PC-3 (cell line): ENCODE data around the gene PTPRE. TPM values are rescaled to one million over a fixed set of nuclear protein-coding genes. Genes with fewer than 3 reads are reported as not detected.

Experiments used
- ATAC-seq: fragments of 200-7000 bp; cut with Tn5 transposase; 2 replicates; pipeline ENCODE4 v1.9.1; 2020; ENCODE audit warnings: mild to moderate bottlenecking, moderate library complexity
- BruUV-seq: library from RNA; stranded (reverse); fragments of 400-500 nt; replicated peaks from 2 replicates; lab custom pipeline; 2021; lab: Mats Ljungman, UMichigan
- CTCF ChIA-PET: fragments of 300-600 bp; sonication (Branson Sonifier 250); formaldehyde crosslinking; loops from one replicate; lab custom pipeline; 2022; ENCODE audit warnings: antibody characterized with exemption; lab: Charles Lee
- POLR2A ChIA-PET: fragments of 300-600 bp; sonication (Branson Sonifier 250); formaldehyde crosslinking; loops from one replicate; lab custom pipeline; 2022; ENCODE audit warnings: antibody characterized with exemption; ENCODE audit not compliant: unreplicated experiment; lab: Charles Lee
- DNase-seq: peaks from one replicate; pipeline ENCODE4 v3.0.0-alpha.2; 2015
- H2AFZ ChIP-seq: fragments of 300-600 bp; sonication (generic); 2 replicates; pipeline ENCODE4 v1.6.0; 2016; ENCODE audit warnings: antibody characterized with exemption, low read length
- H3F3A ChIP-seq: fragments of 300-600 bp; sonication (generic); one replicate; pipeline ENCODE4 v1.6.0; 2017; ENCODE audit warnings: antibody characterized with exemption, low read length, control low read depth, mild to moderate bottlenecking; ENCODE audit not compliant: unreplicated experiment
- H3K27ac ChIP-seq: fragments of 300-600 bp; sonication (generic); 2 replicates; pipeline ENCODE4 v1.5.1; 2016; ENCODE audit warnings: mild to moderate bottlenecking, low read length
- H3K27me3 ChIP-seq: fragments of 300-600 bp; sonication (generic); 2 replicates; pipeline ENCODE4 v1.6.1; 2016; ENCODE audit warnings: low read length, mixed read lengths
- H3K36me3 ChIP-seq: fragments of 300-600 bp; sonication (generic); 2 replicates; pipeline ENCODE4 v1.6.1; 2016; ENCODE audit warnings: low read depth, mixed run types, low read length, mixed read lengths
- H3K4me1 ChIP-seq: fragments of 300-600 bp; sonication (generic); 2 replicates; pipeline ENCODE4 v1.5.1; 2016; ENCODE audit warnings: low read length; ENCODE audit not compliant: insufficient read depth
- H3K4me2 ChIP-seq: fragments of 300-600 bp; sonication (generic); 2 replicates; pipeline ENCODE4 v1.6.0; 2016; ENCODE audit warnings: low read length
- H3K4me3 ChIP-seq: fragments of 300-600 bp; sonication (generic); 2 replicates; pipeline ENCODE4 v1.5.1; 2016; ENCODE audit warnings: mild to moderate bottlenecking, low read length, mixed read lengths
- H3K79me2 ChIP-seq: fragments of 300-600 bp; sonication (generic); 2 replicates; pipeline ENCODE4 v1.6.1; 2017; ENCODE audit warnings: low read length, mixed read lengths
- H3K9ac ChIP-seq: fragments of 300-600 bp; sonication (generic); 2 replicates; pipeline ENCODE4 v1.6.0; 2016; ENCODE audit warnings: mild to moderate bottlenecking, low read length
- H3K9me2 ChIP-seq: fragments of 300-600 bp; sonication (generic); replicated peaks from 2 replicates; pipeline ENCODE4 v1.6.1; 2016; ENCODE audit warnings: mixed run types, low read length, mixed read lengths
- H3K9me3 ChIP-seq: fragments of 300-600 bp; sonication (generic); 2 replicates; pipeline ENCODE4 v1.6.1; 2016; ENCODE audit warnings: low read length, mixed read lengths
- H4K20me1 ChIP-seq: fragments of 300-600 bp; sonication (generic); 2 replicates; pipeline ENCODE4 v1.6.1; 2016; ENCODE audit warnings: low read length, mixed read lengths
- EZH2 ChIP-seq: fragments of 300-600 bp; sonication (generic); IDR thresholded peaks from one replicate; pipeline ENCODE4 v1.6.1; 2017; ENCODE audit warnings: antibody characterized with exemption, mild to moderate bottlenecking, low read length; ENCODE audit not compliant: unreplicated experiment
- EZH2phosphoT487 ChIP-seq: fragments of 300-600 bp; sonication (generic); IDR thresholded peaks from 2 replicates; pipeline ENCODE4 v1.6.1; 2018; ENCODE audit warnings: mild to moderate bottlenecking, antibody characterized with exemption, low read length, borderline replicate concordance
- intact Hi-C: fragments of 100-400 bp; cut with micrococcal nuclease; formaldehyde crosslinking; loops from 2 replicates; pipeline ENCODE4 v1.9.0; 2023
- total RNA-seq: library from RNA; depleted of rRNA; stranded (reverse); fragments of >200 nt; gene quantifications from 2 replicates; pipeline ENCODE4 v1.2.3, GENCODE V29; 2014
- TF ChIP-seq, protein P1 (sequence below): fragments of 300-600 bp; sonication (generic); conservative IDR thresholded peaks from 2 replicates; pipeline ENCODE4 v1.5.1; 2017; ENCODE audit warnings: antibody characterized with exemption, low read depth, mild to moderate bottlenecking, low read length

PTPRE gene
- total RNA-seq, 1 experiment from 2014 or later, result 3.1 TPM

DNA sequence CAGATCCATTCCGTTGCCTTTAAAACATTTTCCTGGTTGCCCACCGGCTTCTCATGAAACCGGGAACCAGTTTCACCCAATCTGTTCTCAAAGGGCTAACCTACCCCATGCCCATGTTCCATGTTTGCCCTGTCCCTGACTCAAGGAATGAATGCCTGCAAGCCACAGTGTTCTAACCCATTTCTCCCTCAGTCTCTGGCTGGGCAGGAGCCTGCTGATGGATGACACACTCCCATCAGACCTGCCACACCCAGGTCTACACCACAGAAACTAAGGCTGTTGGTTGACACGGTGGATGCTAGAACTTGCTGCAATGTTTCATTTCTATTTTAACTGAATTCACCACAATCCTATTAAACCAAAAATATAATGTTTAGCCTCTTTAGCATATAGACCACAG, 29.8 kb upstream of the PTPRE start:
- H3K9me2 ChIP-seq, result no peaks in the 10 kb centered on the region

DNA sequence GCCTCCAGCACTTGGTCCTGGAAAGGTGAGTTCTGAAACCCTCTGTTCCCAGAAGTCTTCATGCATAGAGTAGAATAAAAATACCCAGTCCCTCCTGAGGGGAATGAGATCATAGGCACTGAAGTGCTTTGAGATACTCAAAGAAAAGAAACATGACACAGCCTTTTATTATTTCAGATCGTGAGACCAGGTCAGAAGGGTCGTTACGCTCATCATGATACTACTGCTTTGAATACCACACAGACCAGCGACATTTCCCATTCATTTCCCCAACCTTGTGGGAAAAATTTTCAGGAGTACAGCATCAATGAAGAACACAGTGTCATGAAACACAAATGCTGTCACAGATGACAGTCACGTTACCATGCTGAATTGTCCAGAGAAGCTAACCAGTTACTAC, 29.2 kb upstream of the PTPRE start:
- POLR2A ChIA-PET, result no interaction called here
- no peaks in the 10 kb centered on the region for H3K36me3 ChIP-seq
- TF ChIP-seq, protein P1, sequence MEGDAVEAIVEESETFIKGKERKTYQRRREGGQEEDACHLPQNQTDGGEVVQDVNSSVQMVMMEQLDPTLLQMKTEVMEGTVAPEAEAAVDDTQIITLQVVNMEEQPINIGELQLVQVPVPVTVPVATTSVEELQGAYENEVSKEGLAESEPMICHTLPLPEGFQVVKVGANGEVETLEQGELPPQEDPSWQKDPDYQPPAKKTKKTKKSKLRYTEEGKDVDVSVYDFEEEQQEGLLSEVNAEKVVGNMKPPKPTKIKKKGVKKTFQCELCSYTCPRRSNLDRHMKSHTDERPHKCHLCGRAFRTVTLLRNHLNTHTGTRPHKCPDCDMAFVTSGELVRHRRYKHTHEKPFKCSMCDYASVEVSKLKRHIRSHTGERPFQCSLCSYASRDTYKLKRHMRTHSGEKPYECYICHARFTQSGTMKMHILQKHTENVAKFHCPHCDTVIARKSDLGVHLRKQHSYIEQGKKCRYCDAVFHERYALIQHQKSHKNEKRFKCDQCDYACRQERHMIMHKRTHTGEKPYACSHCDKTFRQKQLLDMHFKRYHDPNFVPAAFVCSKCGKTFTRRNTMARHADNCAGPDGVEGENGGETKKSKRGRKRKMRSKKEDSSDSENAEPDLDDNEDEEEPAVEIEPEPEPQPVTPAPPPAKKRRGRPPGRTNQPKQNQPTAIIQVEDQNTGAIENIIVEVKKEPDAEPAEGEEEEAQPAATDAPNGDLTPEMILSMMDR, result no peak
- TF ChIP-seq EZH2 (no peak), EZH2phosphoT487 (no peak)

More for the DNA sequence above, 29.8 kb upstream of the PTPRE start:
- CTCF ChIA-PET, result no interaction called here
- ATAC-seq (no peak), DNase-seq (no peak)
- Histone ChIP-seq H3K79me2 (no peaks in the 10 kb centered on the region), H3K4me3 (no peak overlapping the region), H3K27me3 (peaks cover 11% of the 10 kb centered on the region), H3K36me3 (no peaks in the 10 kb centered on the region), H3F3A (no peaks in the 10 kb centered on the region), H3K9me3 (no peaks in the 10 kb centered on the region), H4K20me1 (no peaks in the 10 kb centered on the region), H3K4me2 (no peak overlapping the region), H3K9ac (no peak overlapping the region), H3K27ac (no peak overlapping the region), H3K4me1 (no peaks in the 10 kb centered on the region), H2AFZ (no peak overlapping the region)
- POLR2A ChIA-PET, result no interaction called here
- intact Hi-C loops, result no loop called here
- TF ChIP-seq EZH2 (no peak), EZH2phosphoT487 (no peak)
- TF ChIP-seq, protein P1, result no peak
- BruUV-seq, result no TSS peak

DNA sequence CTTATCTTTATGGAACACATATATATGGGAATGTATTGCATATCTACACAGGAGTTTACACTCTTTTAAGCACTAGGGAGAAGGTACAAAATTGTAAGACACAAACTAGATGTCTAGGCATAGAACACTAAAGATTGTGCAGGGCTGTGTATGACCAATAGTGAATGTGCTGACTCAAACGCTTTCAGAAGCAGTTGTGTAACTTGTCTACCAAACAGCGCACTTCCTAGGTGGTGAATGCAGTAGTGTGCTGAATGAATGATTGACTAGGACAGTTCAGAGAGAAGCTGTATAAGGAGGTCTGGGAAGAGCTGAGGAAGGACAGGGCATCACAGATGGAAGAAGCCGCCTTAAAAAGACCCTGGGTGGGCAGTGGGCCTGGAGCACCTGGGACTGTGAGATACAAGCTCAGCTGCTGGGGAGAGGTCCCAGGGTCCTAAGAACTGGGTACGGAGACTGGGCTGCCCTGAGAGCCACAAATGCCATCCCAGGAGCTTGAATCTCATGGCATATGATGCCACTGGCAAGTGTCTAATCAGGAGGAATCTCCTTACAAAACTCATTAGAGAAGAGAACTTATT, 28.3 kb upstream of the PTPRE start:
- intact Hi-C loops, result no loop called here
- BruUV-seq, result no TSS peak
- no peaks in the 10 kb centered on the region for H3K9me3 ChIP-seq

More for the DNA sequence above, 29.2 kb upstream of the PTPRE start:
- CTCF ChIA-PET, result no interaction called here
- no peak overlapping the region for H2AFZ ChIP-seq
- H4K20me1 ChIP-seq, result no peaks in the 10 kb centered on the region
- no peaks in the 10 kb centered on the region for H3F3A ChIP-seq
- H3K4me1 ChIP-seq, result no peaks in the 10 kb centered on the region
- H3K27ac ChIP-seq, result no peak overlapping the region
- H3K27me3 ChIP-seq, result peaks cover 11% of the 10 kb centered on the region
- H3K79me2 ChIP-seq, result no peaks in the 10 kb centered on the region
- H3K4me2 ChIP-seq, result no peak overlapping the region
- intact Hi-C loops, result no loop called here
- no peaks in the 10 kb centered on the region for H3K9me3 ChIP-seq
- no peak overlapping the region for H3K9ac ChIP-seq
- no TSS peak for BruUV-seq
- no peak overlapping the region for H3K4me3 ChIP-seq
- DNase-seq, result no peak
- no peaks in the 10 kb centered on the region for H3K9me2 ChIP-seq
- ATAC-seq, result no peak

More for the DNA sequence above, 28.3 kb upstream of the PTPRE start:
- no peaks in the 10 kb centered on the region for H3K9me2 ChIP-seq
- no peak for TF ChIP-seq EZH2
- TF ChIP-seq, protein P1, result no peak
- TF ChIP-seq EZH2phosphoT487, result no peak
- H3K4me3 ChIP-seq, result no peak overlapping the region
- no peaks in the 10 kb centered on the region for H3K4me1 ChIP-seq
- no peak overlapping the region for H3K27ac ChIP-seq
- DNase-seq, result no peak
- H3K36me3 ChIP-seq, result no peaks in the 10 kb centered on the region
- no peak for ATAC-seq
- no peak overlapping the region for H2AFZ ChIP-seq
- H3K79me2 ChIP-seq, result no peaks in the 10 kb centered on the region
- no peaks in the 10 kb centered on the region for H4K20me1 ChIP-seq
- no peak overlapping the region for H3K9ac ChIP-seq
- POLR2A ChIA-PET, result no interaction called here
- CTCF ChIA-PET, result no interaction called here
- H3F3A ChIP-seq, result no peaks in the 10 kb centered on the region
- H3K27me3 ChIP-seq, result peaks cover 11% of the 10 kb centered on the region
- H3K4me2 ChIP-seq, result no peak overlapping the region
